Esophagus muscularis mucosa (tissue), 4 donors: ENCODE measurements around the gene INTS4.
"Not testable (repeated sequence)": the region's sequence is repeated elsewhere in the genome, so short reads cannot be mapped to it uniquely, and the experiment has no call there.

Source experiments
- CTCF ChIP-seq, 3 experiments: fragments of 200-600 bp in 2 of 3; fragments of 450-650 bp in 1 of 3; sonication (generic) in 2 of 3; IDR thresholded peaks; one replicate each; pipeline ENCODE4 v1.5.1; 2017 to 2019; ENCODE audit warnings: antibody characterized with exemption in 3 of 3, mild to moderate bottlenecking in 2 of 3, moderate library complexity in 1 of 3
- EP300 ChIP-seq: sonication (generic); formaldehyde crosslinking; IDR thresholded peaks from one replicate; pipeline ENCODE4 v1.6.1; 2017; ENCODE audit warnings: antibody characterized with exemption
- POLR2AphosphoS5 ChIP-seq, 2 donors: sonication (generic); formaldehyde crosslinking; IDR thresholded peaks; one replicate each; pipeline ENCODE4 v1.6.1; 2017; ENCODE audit warnings: antibody characterized with exemption in 2 of 2

GRCh38 chr11:77930334-77931208 lies 63.9 kb downstream of the INTS4 start:
- not testable (repeated sequence) for TF ChIP-seq CTCF (IDR thresholded peaks at IDR 0.05); EP300; POLR2AphosphoS5 (IDR thresholded peaks at IDR 0.05)
